ENCODE data around the gene RIPK4.

Gene RIPK4

DNA sequence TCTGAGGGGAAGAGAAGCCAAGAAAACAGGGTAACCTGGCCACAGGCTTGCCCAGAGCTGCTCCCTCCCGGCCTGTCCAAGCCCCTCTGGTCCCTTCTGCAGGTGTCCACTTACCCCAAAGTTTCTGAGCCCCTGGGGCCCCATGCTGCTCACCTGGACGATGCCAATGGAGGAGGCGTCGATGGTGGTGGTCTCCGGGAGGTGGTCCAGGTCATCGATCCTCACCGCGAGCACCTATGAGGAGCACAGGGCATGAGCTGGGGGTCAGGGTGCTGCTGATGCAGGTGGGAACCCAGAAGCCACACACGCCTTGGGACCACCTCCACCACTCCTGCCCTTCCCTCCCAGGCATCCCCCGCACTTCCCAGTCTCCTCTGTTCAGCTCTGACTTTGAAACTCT, 37.5 kb upstream of the RIPK4 start:
- CTCF ChIA-PET, result interaction anchor here (1.1 to 1.5 kb wide), 2 partner anchors 12 to 194 kb away, joined by 3 to 8 read pairs; no protein-coding TSS in a partner anchor
- POLR2A ChIA-PET, result no interaction called here
- TF ChIP-seq, protein P1, sequence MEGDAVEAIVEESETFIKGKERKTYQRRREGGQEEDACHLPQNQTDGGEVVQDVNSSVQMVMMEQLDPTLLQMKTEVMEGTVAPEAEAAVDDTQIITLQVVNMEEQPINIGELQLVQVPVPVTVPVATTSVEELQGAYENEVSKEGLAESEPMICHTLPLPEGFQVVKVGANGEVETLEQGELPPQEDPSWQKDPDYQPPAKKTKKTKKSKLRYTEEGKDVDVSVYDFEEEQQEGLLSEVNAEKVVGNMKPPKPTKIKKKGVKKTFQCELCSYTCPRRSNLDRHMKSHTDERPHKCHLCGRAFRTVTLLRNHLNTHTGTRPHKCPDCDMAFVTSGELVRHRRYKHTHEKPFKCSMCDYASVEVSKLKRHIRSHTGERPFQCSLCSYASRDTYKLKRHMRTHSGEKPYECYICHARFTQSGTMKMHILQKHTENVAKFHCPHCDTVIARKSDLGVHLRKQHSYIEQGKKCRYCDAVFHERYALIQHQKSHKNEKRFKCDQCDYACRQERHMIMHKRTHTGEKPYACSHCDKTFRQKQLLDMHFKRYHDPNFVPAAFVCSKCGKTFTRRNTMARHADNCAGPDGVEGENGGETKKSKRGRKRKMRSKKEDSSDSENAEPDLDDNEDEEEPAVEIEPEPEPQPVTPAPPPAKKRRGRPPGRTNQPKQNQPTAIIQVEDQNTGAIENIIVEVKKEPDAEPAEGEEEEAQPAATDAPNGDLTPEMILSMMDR (IDR thresholded peaks at IDR 0.05; ENCODE audit: insufficient read depth, low read length, missing control alignments), result no peak
- no peak overlapping the region for H3K4me3 ChIP-seq (ENCODE audit: low read depth, low read length)
- DNase-seq (ENCODE audit: low read depth, low spot score), result no peak

DNA sequence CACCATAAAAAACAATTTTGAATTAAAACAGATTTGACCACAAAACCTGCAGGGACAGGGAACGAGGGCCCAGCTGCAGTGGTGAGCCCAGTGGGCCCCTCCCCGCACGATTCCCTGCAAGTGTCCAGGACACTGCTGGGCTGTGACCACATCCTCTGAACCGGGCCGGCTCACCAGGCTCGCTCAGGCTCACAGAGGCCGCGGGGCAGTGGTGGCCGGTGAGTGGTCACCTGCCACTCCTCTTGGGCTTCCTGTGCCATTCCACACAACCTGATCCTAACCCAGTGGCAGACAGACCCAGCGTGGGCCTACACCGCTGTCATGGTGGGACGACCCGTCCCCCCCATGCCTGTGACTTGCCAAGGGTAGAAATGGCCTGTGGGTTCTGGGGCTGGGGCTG, 36.5 kb upstream of the RIPK4 start:
- no peak for DNase-seq (ENCODE audit: low read depth, low spot score)
- CTCF ChIA-PET, result interaction anchor here (3.5 kb wide), 1 partner anchor 14 kb away, joined by 22 read pairs; no protein-coding TSS in a partner anchor
- POLR2A ChIA-PET, result no interaction called here
- no peak overlapping the region for H3K4me3 ChIP-seq (ENCODE audit: low read depth, low read length)
- TF ChIP-seq, protein P1 (IDR thresholded peaks at IDR 0.05; ENCODE audit: insufficient read depth, low read length, missing control alignments), result no peak

DNA sequence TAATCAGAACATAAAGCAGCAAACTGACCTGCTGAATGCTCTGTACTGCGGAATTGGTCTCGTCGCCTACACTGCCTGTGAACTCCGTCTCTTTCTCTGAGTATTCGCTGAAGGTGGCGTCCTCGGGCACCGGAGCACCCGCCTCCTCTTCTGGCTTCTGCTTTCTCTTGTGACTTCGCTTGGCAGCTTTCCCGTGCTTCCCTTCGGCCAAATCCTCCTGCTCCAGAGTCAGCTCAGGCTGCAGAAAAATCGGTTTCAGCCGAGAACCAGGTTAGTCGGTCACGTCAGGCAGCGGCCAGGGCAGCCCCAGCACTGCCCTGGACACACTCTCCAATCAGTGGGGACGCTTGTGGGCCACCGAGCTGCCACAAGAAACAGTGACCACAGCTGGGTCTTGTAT, 35.8 kb upstream of the RIPK4 start:
- ChIA-PET CTCF (interaction anchor here (3.5 kb wide), 1 partner anchor 15 kb away, joined by 22 read pairs; no protein-coding TSS in a partner anchor), POLR2A (no interaction called here)
- TF ChIP-seq, protein P1 (IDR thresholded peaks at IDR 0.05; ENCODE audit: insufficient read depth, low read length, missing control alignments), result no peak
- no peak for DNase-seq (ENCODE audit: low read depth, low spot score)
- H3K4me3 ChIP-seq (ENCODE audit: low read depth, low read length), result no peak overlapping the region

DNA sequence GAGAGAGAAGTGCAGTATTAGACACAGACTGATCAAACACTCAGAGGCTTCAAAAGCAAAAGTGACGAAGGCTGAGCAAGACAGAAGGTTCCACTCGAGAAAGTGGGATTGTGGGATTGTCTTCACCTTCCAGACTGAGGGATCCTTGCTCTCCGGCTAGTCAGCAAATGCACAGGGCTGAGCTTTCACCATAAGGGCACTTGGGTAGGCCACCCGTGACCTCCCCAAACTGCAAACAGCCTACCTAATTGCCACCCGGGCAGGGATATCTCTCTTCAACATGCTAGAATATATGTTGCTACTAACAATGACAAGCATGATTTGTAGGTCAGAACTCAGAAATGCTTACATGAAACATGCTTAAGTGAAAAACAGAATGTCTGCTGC, 35.3 kb upstream of the RIPK4 start:
- POLR2A ChIA-PET, result no interaction called here
- CTCF ChIA-PET, result interaction anchor here (1.3 to 3.5 kb wide), 2 partner anchors 13 to 15 kb away, joined by 3 to 22 read pairs; no protein-coding TSS in a partner anchor
- no peak for DNase-seq (ENCODE audit: low read depth, low spot score)
- no peak overlapping the region for H3K4me3 ChIP-seq (ENCODE audit: low read depth, low read length)
- TF ChIP-seq, protein P1 (IDR thresholded peaks at IDR 0.05; ENCODE audit: insufficient read depth, low read length, missing control alignments), result no peak

DNA sequence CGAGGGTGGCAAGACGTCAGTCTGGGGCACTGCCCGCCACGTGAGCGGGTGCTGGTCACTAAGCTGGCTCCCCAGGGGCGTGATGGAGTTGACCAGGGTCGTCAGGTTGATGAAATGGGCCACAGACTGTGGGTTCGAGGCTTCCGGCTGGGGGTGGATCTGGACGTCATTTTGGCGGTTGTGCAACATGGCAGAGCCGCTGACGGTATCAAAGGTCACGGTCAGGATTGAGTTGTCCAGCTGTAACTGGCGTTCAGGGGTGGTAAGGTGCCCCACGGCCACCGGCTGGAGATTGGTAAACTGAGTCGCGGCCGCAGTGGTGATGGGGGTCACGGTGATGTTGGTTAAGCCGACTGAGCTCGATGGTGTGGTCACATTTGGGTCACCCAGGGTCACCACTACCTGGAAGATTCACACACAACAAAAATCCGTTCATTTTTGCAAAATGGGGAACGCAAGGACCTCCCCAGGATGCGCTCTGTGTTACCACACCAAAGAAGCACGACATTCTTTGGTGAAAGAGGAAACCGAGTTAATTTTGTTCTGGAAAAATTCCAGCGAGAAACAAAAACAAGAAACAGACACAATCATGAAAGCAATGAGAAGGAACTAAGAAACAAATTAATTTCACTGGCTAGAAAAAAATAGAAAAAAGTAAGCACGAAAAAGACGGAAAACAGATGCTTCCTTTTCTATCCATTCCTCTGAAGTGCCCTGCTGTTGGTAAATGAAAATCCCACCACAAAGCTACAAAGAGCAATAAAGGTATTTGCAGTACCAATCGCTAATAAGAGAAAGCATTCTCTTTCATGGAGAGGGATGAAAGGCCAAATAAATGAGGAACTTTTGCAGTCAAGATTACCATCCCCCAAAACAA, 34.7 kb upstream of the RIPK4 start:
- POLR2A ChIA-PET, result no interaction called here
- TF ChIP-seq, protein P1 (IDR thresholded peaks at IDR 0.05; ENCODE audit: insufficient read depth, low read length, missing control alignments), result no peak
- CTCF ChIA-PET, result interaction anchor here (1.3 to 3.5 kb wide), 2 partner anchors 12 to 16 kb away, joined by 3 to 22 read pairs; no protein-coding TSS in a partner anchor
- no peak overlapping the region for H3K4me3 ChIP-seq (ENCODE audit: low read depth, low read length)
- DNase-seq (ENCODE audit: low read depth, low spot score), result no peak

All from AG04449 (cell line).